Natural killer cell treated with Interleukin-12 subunit alpha and Interleukin-12 subunit beta and Interleukin-15 and Interleukin-18, amount 100 ng/mL, for 72 hours (primary cell): Measurements from ENCODE around the gene WASL. TPM values are rescaled to one million over a fixed set of nuclear protein-coding genes. Genes with fewer than 3 reads are reported as not detected.

Experiments used
- ATAC-seq, 2 donors: fragments of 150-1000 bp; cut with Tn5 transposase in 1 of 2; sonication (Bioruptor Pico), chemical (Tn5 transposase) in 1 of 2; 2 replicates each; pipeline ENCODE4 v1.10.0; 2021
- DNase-seq: peaks from one replicate; pipeline ENCODE4 v3.0.0; 2022; ENCODE audit warnings: low spot score
- H3K27ac Mint-ChIP-seq, 2 donors: 1 replicate in 1 of 2; 2 replicates in 1 of 2; pipeline ENCODE4 v1.8.0; 2022; ENCODE audit warnings: mixed read lengths in 2 of 2, mild to moderate bottlenecking in 1 of 2, moderate library complexity in 1 of 2
- H3K27me3 Mint-ChIP-seq, 2 donors: 1 replicate in 1 of 2; 2 replicates in 1 of 2; pipeline ENCODE4 v1.8.0; 2022; ENCODE audit warnings: mixed read lengths in 2 of 2
- H3K36me3 Mint-ChIP-seq: one replicate; pipeline ENCODE4 v1.8.0; 2022; ENCODE audit warnings: mixed read lengths
- H3K4me1 Mint-ChIP-seq, 2 donors: 1 replicate in 1 of 2; 2 replicates in 1 of 2; pipeline ENCODE4 v1.8.0; 2022; ENCODE audit warnings: low read depth in 2 of 2, mixed read lengths in 2 of 2, mild to moderate bottlenecking in 1 of 2
- H3K4me3 Mint-ChIP-seq: one replicate; pipeline ENCODE4 v1.8.0; 2022; ENCODE audit warnings: mixed read lengths
- H3K9me3 Mint-ChIP-seq: 2 replicates; pipeline ENCODE4 v1.8.0; 2022; ENCODE audit warnings: mixed read lengths
- total RNA-seq, 2 donors: library from RNA; stranded (reverse); gene quantifications; one replicate each; pipeline ENCODE4 v1.2.3, GENCODE V29; 2022

Gene WASL
- total RNA-seq, 2 donors from 2014 or later = 6.3 to 10.6 TPM

DNA sequence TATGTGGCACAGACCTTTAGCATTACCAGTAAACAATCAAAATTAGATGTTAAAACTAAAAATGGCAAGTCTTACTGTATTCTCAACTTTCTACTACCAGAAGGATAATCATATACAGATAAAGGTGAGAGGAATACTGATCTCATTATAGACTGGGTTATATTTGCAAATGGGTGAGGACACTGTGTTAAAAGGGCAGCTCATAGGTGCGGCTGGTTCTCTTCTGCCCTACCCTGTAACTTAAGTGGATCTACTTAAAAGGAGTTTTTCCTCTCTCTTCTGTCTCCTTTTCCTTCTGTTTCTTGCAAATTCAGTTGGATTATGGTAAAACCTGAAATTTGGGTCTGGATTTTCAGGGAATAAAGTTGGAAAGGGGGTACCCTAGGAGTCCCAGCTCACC is 33.0 kb downstream of the WASL start:
- Mint-ChIP-seq H3K27ac (no peak overlapping the region), H3K4me1 (peaks cover 41 to 59% of the 10 kb centered on the region in 2 donors), H3K9me3 (no peaks in the 10 kb centered on the region), H3K27me3 (no peaks in the 10 kb centered on the region), H3K36me3 (no peaks in the 10 kb centered on the region), H3K4me3 (no peak overlapping the region)
- DNase-seq (no peak), ATAC-seq (no peak)

DNA sequence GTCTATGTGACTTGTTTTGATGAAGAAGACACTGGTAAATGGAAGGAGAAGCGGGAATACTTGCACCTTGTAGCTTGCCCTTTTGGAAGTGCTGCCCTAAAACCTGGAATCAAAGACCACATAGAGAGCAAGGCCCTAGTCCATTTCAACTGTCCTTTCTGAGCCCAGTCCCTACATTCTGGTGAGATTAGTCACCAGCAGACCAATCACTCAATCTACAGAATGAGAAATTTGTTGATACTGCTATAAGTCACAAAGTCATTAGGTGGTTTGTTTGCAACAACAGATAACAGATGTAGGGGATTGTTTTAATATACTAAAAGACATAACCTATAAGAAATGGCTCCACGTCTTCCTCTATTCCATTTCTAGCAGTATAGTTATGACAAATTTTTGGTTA is 33.6 kb downstream of the WASL start:
- H3K27ac Mint-ChIP-seq = no peak overlapping the region
- H3K4me3 Mint-ChIP-seq = no peak overlapping the region
- no peaks in the 10 kb centered on the region for H3K9me3 Mint-ChIP-seq
- H3K4me1 Mint-ChIP-seq = peaks cover 41 to 63% of the 10 kb centered on the region in 2 donors
- ATAC-seq (no peak), DNase-seq (no peak)
- H3K36me3 Mint-ChIP-seq = no peaks in the 10 kb centered on the region
- no peaks in the 10 kb centered on the region for H3K27me3 Mint-ChIP-seq

GRCh38 chr7:123714296-123715080 is 34.3 kb downstream of the WASL start:
- Mint-ChIP-seq H3K27ac (peak overlapping the region in 1 of 2 donors; percentile 5), H3K27me3 (no peaks in the 10 kb centered on the region), H3K4me3 (no peak overlapping the region), H3K9me3 (no peaks in the 10 kb centered on the region), H3K36me3 (no peaks in the 10 kb centered on the region), H3K4me1 (peaks cover 38 to 58% of the 10 kb centered on the region in 2 donors)
- ATAC-seq (no peak), DNase-seq (no peak)

GRCh38 chr7:123712619-123713018 is 36.2 kb downstream of the WASL start:
- no peak for DNase-seq
- H3K9me3 Mint-ChIP-seq = no peaks in the 10 kb centered on the region
- H3K36me3 Mint-ChIP-seq = no peaks in the 10 kb centered on the region
- no peaks in the 10 kb centered on the region for H3K27me3 Mint-ChIP-seq
- peak overlapping the region; percentile 26 for H3K4me3 Mint-ChIP-seq
- ATAC-seq = no peak
- peak overlapping the region; percentile 18 to 67 for H3K27ac Mint-ChIP-seq
- H3K4me1 Mint-ChIP-seq = peaks cover 36 to 50% of the 10 kb centered on the region in 2 donors

DNA sequence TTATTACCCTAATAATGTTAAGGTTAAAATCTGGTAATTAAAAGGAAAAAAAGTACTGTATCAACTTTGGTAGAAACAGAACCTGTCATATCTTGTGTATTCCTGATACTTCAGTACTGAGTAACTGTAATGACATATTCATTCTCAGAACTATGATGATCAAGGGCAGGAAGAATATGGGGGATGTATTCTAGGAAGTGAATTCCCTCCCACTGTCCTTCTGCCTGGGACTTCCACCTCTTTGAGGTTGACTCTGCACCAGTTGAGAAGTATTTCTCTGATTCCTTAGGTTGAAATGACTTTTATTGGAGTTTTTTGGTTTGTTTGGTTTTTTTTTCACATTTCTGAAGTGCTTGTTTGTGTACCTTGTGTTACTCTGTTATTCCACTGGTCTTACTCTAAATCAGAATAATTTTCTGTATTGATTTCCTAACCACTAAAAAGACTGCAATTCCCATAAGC is 36.9 kb downstream of the WASL start:
- peak in 1 of 2 donors; percentile 76 for ATAC-seq

GRCh38 chr7:123710683-123711082 is 38.1 kb downstream of the WASL start:
- ATAC-seq = no peak
- H3K27ac Mint-ChIP-seq = peak overlapping the region; percentile 18 to 67

More for the DNA sequence above, 36.9 kb downstream of the WASL start:
- Mint-ChIP-seq H3K27me3 (no peaks in the 10 kb centered on the region), H3K4me3 (peak overlapping the region; percentile 48), H3K36me3 (no peaks in the 10 kb centered on the region), H3K4me1 (peaks cover 33 to 50% of the 10 kb centered on the region in 2 donors), H3K27ac (peak overlapping the region; percentile 18 to 67), H3K9me3 (no peaks in the 10 kb centered on the region)
- DNase-seq = no peak

GRCh38 chr7:123709525-123709924 is 39.3 kb downstream of the WASL start:
- no peak overlapping the region for H3K4me3 Mint-ChIP-seq
- ATAC-seq (no peak), DNase-seq (no peak)
- H3K27me3 Mint-ChIP-seq = no peaks in the 10 kb centered on the region
- H3K27ac Mint-ChIP-seq = no peak overlapping the region
- H3K4me1 Mint-ChIP-seq = peaks cover 25 to 37% of the 10 kb centered on the region in 2 donors
- H3K9me3 Mint-ChIP-seq = no peaks in the 10 kb centered on the region
- peaks cover 5% of the 10 kb centered on the region for H3K36me3 Mint-ChIP-seq

More at GRCh38 chr7:123710683-123711082, 38.1 kb downstream of the WASL start:
- H3K4me1 Mint-ChIP-seq = peaks cover 29 to 49% of the 10 kb centered on the region in 2 donors
- H3K36me3 Mint-ChIP-seq = no peaks in the 10 kb centered on the region
- DNase-seq = no peak
- peak overlapping the region; percentile 48 for H3K4me3 Mint-ChIP-seq
- no peaks in the 10 kb centered on the region for H3K27me3 Mint-ChIP-seq
- H3K9me3 Mint-ChIP-seq = no peaks in the 10 kb centered on the region

- Mint-ChIP-seq H3K27ac (no peak overlapping the region), H3K9me3 (no peaks in the 10 kb centered on the region), H3K27me3 (no peaks in the 10 kb centered on the region), H3K36me3 (peaks cover 5% of the 10 kb centered on the region), H3K4me1 (peaks cover 0 to 7% of the 10 kb centered on the region in 2 donors), H3K4me3 (no peak overlapping the region)
- DNase-seq (no peak), ATAC-seq (no peak)
Measured at GRCh38 chr7:123705211-123705901, 43.4 kb downstream of the WASL start.

- DNase-seq (no peak), ATAC-seq (no peak)
- H3K36me3 Mint-ChIP-seq = no peaks in the 10 kb centered on the region
- H3K27me3 Mint-ChIP-seq = no peaks in the 10 kb centered on the region
- no peak overlapping the region for H3K4me3 Mint-ChIP-seq
- no peaks in the 10 kb centered on the region for H3K9me3 Mint-ChIP-seq
- no peak overlapping the region for H3K27ac Mint-ChIP-seq
- no peaks in the 10 kb centered on the region for H3K4me1 Mint-ChIP-seq
Measured at GRCh38 chr7:123695944-123696677, 52.7 kb downstream of the WASL start.

DNA sequence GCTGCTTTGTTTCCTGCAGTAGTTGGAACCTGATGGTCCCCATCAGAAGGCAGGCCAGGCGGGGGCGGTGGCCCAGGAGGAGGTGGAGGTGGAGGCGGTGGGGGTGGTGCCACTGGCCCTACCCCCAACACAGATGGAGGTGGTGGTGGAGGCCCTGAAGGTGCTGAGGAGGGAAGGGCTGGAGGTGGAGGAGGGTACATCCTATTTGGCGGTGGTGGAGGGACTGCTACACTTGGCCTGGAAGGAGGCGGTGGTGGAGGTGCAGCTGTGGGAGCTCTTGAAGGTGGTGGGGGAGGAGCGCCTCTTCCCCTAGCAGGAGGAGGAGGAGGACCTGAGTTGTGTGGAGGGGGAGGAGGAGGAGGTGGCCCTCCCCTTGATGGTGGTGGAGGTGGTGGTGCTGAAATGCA is 56.3 kb downstream of the WASL start:
- no peak overlapping the region for H3K4me3 Mint-ChIP-seq
- no peaks in the 10 kb centered on the region for H3K27me3 Mint-ChIP-seq
- H3K27ac Mint-ChIP-seq = no peak overlapping the region
- ATAC-seq (no peak), DNase-seq (no peak)
- no peaks in the 10 kb centered on the region for H3K36me3 Mint-ChIP-seq
- no peaks in the 10 kb centered on the region for H3K9me3 Mint-ChIP-seq
- H3K4me1 Mint-ChIP-seq = no peaks in the 10 kb centered on the region

DNA sequence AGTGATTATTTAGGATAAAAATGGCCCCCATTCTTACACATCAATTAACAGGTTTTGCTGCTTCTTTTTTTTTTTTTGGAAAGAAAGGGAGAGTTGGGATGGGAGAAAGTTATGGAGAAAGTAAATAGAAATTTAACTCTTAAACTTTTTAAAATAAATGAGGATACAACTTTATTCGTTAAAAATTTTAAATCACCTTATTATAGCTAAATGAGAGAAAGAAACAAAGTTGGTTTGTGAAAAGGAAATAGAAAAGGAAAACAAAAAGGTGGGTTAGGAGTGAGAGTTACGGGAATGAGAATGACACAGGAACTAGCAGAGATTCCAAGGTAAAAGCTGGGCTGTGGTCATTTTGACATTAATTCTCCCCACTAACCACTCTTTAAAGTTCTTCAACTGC is 58.3 kb downstream of the WASL start:
- no peaks in the 10 kb centered on the region for H3K4me1 Mint-ChIP-seq
- no peaks in the 10 kb centered on the region for H3K36me3 Mint-ChIP-seq
- H3K27ac Mint-ChIP-seq = no peak overlapping the region
- no peak for ATAC-seq
- no peaks in the 10 kb centered on the region for H3K9me3 Mint-ChIP-seq
- no peak overlapping the region for H3K4me3 Mint-ChIP-seq
- no peaks in the 10 kb centered on the region for H3K27me3 Mint-ChIP-seq
- DNase-seq = no peak

- Mint-ChIP-seq H3K27me3 (no peaks in the 10 kb centered on the region), H3K27ac (no peak overlapping the region), H3K4me3 (no peak overlapping the region), H3K9me3 (no peaks in the 10 kb centered on the region), H3K4me1 (no peaks in the 10 kb centered on the region), H3K36me3 (no peaks in the 10 kb centered on the region)
- ATAC-seq (no peak), DNase-seq (no peak)
Measured at GRCh38 chr7:123689250-123689649, 59.6 kb downstream of the WASL start.

DNA sequence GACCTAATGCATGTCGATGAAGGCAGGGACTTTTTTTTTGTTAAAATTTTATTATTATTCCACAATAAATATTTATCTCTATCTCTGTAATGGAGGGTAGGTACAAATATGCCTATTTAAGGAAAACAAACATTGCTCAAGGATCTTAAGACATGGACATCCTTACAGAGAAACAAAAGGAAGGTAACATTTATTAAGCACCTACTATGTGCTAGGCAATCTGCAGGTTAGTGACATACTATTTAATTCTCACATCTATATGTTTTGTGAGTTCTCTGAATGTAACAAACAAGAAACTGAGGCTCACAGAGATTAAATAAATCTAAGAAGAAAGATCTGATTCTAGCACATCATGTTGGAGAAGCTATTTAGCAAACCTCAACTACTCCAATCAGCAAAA is 61.1 kb downstream of the WASL start:
- no peaks in the 10 kb centered on the region for H3K36me3 Mint-ChIP-seq
- no peaks in the 10 kb centered on the region for H3K27me3 Mint-ChIP-seq
- H3K4me3 Mint-ChIP-seq = no peak overlapping the region
- no peak overlapping the region for H3K27ac Mint-ChIP-seq
- ATAC-seq = no peak
- H3K4me1 Mint-ChIP-seq = no peaks in the 10 kb centered on the region
- DNase-seq = no peak
- H3K9me3 Mint-ChIP-seq = no peaks in the 10 kb centered on the region

DNA sequence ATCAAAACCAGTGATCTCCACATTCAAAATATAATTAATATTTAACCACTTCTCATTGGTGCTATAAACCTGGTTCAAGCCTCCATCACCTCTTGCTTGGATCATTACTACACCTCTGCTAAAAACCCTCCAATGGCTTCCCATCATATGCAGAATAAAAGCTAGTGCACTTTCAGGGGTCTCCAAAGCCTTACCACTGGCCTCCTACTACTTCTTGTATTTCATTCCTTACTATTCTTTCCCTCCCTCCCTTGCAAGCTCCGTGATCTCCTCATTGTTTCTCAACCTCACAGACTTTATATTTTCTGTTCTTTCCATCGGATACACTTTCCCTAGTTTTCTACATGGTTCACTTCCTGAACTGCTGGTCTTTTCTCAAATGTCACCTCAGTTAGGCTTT is 61.6 kb downstream of the WASL start:
- H3K4me1 Mint-ChIP-seq = no peaks in the 10 kb centered on the region
- H3K4me3 Mint-ChIP-seq = no peak overlapping the region
- no peak for DNase-seq
- no peak for ATAC-seq
- H3K27ac Mint-ChIP-seq = no peak overlapping the region
- no peaks in the 10 kb centered on the region for H3K36me3 Mint-ChIP-seq
- H3K27me3 Mint-ChIP-seq = no peaks in the 10 kb centered on the region
- H3K9me3 Mint-ChIP-seq = no peaks in the 10 kb centered on the region
